Measurements from ENCODE around the gene SHROOM2.

Gene SHROOM2

DNA sequence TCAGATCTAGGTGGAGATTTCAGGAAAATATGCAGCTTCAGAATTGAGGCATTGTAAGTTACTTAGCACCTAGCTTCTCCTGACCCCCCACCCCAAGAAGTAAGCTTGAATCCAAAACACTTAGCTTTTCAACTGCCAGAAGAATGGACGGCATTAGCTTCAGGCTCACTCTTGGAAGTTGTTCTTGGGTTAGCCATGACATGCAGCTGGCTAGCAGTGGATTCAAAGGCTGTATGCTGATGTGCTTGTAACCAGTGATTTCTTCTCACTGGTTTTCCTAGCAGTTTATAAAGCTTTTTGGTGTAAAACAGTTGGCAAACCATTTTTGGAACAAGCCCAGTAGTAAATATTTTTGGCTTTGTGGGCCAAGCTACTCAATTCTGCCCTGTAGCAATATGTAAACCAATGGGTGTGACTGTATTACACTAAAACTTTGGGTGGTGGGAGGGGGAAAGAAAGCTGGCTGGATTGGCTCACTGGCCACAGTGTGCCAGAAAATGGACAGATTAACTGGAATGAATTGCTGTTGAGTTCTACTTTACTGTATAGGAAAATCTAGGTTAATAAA is 85.6 kb downstream of the SHROOM2 start:
- no peak for DNase-seq

DNA sequence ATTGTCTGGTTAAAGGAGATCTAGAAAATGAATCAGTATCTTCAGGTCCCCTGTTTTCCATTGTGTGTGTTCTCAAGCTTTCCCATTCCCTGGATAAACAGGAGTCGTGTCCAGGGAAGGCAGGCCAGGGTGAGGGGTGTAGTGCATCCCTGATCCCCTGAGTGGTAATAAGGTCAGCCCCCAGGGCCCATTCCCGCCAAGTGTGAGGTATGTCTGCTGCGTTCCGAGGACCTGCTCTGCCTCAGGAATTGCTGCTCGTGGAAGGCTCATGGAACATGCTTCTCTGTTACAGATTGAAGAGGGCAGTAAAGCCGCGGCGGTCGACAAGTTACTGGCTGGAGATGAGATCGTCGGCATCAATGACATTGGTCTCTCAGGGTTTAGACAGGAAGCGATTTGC is 87.1 kb downstream of the SHROOM2 start:
- no peak for DNase-seq

DNA sequence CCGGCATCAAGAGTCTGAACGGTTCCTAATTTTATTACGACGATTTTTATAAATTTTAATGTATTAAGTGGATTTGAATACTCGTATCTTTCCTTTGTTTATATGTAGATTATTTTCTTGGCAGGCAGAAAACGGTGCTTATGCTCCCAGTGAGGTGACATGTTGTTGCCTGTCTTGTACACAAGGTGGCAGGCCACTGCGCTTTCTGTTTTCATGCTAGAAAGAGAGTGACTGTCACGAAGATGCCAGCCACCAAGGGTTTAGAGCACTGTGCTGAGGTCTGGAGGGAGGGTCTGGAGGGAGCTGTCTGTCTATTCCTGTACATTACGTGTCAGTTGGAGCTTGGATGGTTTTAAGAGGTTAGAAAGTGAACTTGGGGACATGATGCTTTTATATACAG is 87.7 kb downstream of the SHROOM2 start:
- DNase-seq, result peak; percentile 60

DNA sequence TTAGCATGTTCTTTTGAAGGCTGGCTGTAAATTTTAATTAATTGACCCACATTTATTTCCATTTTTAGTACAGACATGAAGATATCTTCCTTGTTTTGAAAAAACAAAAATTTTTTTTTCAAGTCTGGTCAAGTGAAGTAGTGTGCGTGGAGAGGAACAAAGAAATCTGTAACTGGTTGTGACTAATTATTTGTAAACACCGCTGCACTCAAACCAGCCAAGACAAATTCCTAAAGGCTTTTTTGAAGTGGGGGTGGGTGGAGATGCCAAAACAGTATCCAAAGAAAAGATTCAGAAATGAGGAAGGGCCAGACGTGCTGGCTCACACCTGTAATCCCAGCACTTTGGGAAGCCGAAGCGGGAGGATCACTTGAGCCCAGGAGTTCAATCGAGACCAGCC is 88.3 kb downstream of the SHROOM2 start:
- no peak for DNase-seq

DNA sequence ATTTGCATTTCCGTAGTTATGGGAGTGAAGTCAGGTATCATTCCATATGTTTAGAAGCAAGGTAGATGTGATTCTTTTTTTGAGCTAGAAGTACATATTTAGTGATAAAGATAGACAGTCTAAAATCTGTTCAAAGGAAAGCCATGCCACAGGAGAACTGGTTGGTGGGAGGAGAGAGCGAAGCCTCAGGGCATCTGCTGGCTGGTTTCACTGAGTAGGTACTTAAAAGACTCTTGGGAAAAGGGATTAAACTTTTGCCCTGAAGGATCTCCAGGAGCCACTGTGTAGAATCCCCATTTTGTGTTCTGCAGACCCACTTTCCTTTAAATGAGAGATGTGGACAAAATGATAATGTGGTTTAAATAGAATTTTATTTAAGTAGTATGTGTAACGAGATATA is 89.6 kb downstream of the SHROOM2 start:
- DNase-seq, result no peak

DNA sequence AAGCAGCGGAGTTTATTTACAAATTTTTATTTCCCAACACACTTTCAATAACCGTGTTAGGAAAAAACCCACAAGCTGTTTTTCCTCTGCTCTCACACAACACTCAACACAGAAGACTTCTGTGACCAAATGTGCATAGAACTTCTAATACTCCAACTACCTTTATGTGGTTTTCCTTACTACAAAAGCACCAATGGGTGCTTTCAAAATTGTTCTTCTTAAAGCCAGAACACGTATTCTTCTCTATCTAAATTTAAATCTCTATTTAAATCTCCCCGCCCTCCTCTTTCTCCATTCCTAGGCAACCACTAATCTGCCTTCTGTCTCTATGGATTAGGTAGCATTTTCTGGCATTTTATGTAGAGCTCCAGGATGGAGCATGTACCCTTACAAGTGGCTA is 90.0 kb downstream of the SHROOM2 start:
- no peak for DNase-seq

DNA sequence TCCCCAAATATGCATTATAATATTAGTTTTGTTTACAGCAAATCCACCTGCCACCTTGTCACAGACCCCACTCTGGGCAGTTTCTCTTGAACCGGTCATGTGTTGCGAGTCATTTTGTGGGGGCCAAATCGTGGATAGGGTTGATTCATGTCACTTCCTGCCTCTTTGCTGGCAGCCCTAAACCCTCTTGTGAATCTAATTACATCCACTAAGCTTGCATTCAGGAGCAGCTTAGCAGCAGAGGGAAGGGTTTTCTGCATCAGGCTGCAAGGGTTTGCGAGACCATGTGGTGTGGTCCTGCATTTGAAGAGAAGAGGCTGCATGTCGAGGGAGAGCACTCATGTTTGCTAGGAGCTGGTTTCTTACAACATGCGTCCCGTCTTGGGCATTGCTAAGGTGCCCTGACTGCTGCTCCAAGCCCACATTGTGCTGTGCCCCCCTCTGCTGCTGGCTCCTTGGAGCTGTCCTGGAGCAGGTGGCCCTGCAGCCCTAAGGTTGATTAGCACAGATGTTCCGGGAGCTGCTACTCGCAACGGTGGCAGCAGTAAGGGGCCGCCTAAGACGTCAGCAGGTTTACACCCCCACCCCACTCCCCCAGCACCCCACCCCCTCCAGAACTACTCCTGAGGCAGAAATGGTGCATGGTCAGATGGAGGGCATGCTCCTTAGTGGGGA is 92.1 kb downstream of the SHROOM2 start:
- no peak for DNase-seq

DNA sequence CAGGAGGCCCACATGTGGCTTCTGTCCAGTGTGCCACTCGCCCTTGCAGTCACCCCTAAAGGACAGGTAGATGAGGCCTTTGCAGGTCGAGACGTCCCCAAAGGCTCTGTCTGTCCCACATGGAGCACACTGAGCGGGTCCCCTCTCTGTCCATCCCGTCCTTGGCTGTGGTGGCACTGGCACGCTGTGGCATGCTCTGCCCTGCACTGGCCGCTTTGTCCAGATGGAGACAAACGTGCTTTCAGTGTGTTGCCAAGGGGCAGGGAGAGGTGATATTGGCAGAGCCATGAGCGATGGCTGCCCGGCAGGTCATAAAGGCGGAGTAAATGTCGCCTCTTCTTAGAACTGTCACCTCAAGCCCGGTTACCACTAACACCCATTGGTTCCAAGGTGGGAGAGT is 94.0 kb downstream of the SHROOM2 start:
- no peak for DNase-seq

DNA sequence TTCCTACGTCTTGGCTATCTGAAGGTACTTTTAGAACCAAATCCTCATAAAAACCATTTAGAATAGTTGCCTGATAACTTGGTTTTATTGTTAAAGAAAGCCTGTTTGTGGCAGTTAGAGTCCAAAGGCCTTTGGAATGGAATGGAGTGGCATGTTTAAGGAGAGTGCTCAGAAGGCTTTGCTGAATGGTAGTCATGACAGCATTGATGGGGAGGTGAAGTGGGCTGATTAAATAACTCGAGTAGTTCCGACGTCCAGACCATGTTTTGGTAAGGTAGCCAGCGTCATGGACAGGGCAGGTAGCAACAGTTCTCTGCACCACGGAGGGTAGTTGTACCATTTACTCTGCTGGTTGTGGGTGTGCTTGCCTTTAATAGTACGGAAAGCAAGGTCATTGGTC is 94.6 kb downstream of the SHROOM2 start:
- DNase-seq, result no peak

DNA sequence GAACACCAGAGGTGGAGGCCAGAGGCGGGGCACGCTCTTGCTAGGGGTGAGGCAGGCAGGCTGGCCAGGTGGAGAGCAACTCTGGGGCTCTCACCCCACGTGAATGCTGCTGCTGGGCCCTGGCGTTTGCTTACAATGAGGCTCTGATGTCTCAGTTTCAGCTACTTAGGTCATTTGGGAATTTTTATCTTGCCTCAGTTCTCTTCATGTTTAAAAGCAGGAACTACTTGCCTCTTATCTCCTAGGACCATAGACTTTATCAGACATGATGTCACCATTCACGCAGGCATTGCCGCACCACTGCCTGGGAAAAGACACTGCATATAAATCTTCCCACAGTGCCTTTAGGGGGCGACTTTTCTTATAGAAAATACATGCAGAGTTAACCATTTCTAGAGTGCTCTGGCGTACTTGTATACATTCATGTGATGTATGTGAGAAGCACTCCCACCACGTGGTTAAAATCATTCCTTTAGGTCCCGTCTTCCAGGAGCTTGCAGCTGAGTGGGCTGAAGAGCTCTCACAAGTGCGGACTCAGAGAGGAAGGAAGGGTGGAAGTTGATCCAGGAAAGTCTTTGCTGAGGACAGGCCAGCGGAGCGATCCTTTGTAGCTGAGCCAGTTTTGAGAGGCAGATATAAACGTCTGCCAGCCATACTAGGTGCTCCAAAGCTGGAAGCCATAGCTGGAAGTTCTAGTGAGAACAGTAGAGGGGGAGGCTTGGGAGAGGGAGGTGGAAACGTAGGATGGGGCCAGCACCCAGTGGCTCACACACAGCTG is 96.6 kb downstream of the SHROOM2 start:
- no peak for DNase-seq

DNA sequence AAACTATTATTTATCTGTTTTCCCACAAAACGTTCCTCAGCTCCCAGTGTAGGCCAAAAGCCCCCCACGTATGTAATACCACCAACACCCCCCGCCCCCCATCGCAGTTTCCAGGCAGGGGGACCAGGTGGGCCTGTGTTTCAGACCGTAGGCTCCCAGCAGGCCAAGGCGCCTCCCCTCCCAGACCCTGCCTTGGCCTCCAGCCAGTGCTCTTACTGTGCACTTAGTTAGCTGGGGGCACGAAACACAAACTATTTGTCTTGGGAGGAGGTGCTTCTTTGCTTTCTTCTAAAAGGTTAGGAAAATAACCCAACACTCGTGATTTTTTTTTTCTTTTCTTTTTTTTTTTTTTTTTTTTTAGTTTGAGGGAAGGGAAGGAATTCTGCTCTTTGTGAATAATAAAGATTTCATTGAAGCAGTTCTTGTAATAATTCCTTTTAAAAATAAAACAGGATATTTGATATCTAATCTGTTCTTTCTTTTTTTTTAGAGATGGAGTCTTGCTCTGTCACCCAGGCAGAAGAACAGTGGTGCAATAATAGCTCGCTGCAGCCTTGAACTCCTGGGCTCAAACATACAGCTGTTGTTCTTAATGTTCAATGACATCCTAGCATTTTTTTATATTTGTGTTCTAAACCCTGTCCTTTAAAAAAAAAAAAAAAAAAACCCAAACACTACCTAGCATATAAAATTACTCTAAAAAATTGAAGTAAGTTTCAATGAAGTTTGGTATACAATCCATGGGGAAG is 98.0 kb downstream of the SHROOM2 start:
- DNase-seq, result no peak

DNA sequence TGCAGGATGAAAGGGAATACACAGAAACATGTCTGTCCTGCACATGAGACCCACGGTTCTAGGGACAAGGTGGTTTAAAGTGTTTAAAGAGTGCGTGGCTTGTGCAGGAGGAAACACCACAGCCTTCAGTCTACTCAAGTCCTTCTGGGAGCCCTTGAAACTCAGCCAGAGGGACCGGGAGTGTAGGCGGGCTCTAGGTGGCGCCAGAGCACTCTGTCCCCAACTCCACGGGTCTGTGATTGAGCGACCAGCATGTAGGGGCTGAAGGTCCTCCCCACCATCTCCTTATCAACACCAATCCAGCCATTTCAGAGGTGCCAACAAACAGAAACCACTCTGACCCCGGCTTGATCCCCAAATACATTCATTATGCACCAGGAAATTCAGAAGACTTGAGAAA is 98.9 kb downstream of the SHROOM2 start:
- DNase-seq, result peak; percentile 66

DNA sequence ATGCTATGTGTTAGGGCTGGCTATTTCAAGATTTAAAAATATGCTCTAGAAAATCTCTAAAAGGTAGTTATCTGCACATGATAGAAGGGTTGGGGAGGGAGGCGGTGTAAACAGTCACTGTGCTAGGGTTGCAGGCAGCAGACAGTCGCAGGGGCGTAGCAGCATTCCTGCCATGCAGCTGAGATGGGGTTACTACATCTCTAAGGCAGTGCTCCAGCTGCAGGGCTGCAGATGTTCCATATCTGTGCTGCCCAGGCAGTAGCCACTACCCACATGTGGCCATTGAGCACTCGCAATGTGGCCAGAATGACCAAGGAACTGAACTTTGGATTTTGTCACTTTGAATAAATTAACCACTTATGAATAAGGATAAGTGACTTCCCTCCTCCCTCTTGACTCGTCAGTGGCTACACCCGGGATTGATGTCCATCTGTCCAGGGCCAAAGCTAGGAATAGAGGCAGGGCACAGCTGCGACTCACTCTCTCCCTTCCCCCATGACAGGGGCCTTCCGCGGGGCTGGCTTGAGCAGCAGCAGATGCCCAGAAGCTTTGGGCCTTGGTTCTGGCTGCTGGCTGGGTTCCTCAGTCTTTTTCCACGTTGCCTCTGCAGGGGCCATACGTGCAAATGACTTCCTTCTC is 101.5 kb downstream of the SHROOM2 start:
- DNase-seq, result no peak

DNA sequence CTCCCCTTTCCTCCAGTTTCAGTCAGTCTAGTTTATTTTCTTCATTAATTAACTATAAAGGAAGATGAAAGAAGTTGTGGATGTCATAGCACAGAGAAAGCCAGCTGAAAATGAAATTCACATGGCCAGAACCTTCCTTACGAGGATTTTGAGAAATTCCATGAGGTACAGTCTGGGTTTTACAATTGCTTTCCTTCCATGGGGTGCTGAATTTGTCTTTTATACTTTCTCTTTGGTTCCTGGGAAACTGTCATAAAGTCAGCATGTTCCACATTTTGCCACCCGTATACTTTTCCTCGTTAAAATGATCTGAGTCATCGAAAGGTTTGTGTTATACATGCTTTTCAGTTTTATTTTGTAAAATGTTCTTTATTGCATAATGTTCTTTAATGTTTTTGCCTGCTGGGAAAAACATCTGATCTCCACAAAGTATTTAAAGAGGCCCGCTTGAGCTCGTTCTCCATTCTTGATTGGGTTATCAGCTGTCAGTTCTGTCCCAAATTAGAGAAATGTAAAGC is 102.8 kb downstream of the SHROOM2 start:
- DNase-seq, result no peak

DNA sequence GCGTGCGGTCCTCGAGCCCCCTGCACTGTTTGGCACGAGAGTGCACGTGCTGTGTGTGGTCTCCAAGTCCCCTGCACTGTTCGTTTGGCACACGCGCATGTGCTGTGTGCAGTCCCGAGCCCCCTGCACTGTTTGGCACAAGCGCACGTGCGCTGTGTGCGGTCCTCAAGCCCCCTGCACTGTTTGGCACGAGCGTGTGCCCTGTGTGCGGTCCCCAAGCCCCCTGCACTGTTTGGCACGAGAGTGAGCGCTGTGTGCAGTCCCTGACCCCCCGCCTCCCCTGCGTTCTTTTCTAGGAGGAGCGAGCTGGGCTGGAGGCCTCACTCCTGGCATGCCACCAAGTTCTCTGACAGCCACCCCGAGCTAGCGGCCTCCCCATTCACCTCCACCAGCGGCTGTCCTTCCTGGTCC is 104.5 kb downstream of the SHROOM2 start:
- DNase-seq, result no peak

DNA sequence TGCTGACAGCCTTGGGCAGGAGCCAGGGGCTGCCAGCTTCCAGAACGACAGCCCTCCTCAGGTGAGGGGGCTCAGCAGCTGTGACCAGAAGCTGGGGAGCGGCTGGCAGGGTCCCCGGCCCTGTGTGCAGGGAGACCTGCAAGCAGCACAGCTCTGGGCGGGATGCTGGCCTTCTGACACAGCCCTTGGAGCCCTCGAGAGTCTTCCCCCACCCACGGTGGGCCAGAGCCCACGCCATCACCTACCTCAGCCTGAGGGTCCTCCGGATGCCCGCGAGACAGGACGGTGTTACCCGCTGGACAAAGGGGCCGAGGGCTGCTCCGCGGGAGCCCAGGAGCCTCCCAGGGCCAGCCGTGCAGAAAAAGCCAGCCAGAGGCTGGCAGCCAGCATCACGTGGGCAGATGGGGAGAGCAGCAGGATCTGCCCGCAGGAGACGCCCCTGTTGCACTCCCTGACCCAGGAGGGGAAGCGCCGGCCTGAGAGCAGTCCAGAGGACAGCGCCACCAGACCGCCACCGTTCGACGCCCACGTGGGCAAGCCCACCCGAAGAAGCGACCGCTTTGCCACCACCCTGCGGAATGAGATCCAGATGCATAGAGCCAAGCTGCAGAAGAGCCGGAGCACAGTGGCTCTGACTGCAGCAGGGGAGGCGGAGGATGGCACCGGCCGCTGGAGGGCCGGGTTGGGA is 109.1 kb downstream of the SHROOM2 start:
- no peak for DNase-seq

DNA sequence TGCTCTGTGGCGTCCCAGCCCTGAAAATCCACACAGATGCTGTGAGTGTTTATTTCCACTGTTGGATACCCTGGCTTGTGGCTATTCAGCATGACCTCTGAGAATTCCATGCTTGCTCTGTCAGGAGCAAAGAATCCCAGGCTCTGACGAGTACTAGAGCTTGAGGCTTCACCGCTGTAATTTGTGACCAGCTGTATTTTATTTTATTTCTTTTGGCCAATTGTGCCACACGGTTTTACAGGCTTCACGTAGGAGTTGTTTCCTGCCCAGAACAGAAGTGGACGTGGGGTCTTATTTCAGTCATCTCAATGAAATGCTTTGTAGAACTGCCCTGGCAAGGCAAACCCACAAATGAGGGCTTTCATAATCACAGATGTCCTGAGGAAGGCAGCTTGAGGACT is 111.5 kb downstream of the SHROOM2 start:
- DNase-seq, result no peak

DNA sequence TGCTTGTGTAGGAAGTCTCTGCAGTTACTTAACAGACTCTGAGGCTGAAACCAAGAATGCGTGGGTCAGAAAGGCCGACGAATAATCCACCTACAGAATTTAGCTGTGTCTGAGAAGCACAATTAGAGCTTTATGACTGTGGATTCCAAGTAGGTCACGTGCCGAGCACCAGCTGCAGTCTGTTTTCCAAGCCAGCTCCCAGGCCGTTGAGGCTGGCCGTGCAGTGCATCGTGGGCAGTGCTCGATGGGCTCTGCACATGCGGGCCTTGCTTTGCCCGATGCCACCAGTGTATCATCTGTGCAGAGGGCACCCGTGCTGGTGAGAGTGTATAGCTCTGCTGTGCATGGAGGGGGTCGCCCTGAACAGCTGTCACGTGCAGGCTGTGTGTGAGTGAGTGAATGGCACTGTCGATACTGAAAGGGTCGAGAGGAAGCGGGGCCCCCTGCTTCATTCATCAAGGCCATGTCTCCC is 113.4 kb downstream of the SHROOM2 start:
- DNase-seq, result peak; percentile 18

DNA sequence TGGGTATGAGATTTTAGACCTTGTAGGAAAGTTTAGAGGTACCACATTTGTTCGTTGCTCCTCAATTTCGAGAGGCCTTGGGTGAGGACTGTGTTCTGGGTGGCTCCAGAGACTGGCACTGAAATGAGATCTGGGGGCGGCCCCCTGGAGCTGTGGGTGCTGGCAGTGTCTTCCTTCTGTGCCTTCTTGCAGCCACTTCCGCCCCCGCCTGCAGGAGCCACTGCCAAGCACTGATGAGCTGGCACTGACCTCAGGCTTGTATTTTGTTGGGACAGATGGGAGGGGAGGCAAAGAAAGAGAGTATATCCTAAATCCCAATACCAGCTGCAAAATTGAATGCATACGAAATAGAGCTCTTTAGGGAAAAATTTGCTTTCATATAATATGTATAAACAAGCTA is 116.4 kb downstream of the SHROOM2 start:
- no peak for DNase-seq

DNA sequence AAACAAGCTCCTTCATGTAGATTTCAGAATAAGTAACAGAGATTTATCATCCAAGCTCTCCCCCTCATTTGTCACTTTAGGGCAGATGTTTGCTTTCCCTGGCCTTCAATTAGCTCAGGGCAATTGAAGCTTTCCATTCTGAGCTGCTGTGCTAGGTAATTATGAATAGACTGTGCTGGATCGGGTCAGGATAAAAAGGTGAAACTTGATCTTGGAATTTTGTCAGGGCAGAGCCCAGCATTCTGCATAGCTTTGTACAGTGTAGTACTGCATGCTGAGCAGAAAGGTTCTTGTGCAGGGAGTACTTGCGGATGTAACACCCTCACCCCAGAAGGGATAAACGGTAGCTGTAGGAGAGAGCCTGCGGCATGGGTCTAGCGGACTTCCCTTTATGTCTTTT is 116.9 kb downstream of the SHROOM2 start:
- DNase-seq, result no peak

DNA sequence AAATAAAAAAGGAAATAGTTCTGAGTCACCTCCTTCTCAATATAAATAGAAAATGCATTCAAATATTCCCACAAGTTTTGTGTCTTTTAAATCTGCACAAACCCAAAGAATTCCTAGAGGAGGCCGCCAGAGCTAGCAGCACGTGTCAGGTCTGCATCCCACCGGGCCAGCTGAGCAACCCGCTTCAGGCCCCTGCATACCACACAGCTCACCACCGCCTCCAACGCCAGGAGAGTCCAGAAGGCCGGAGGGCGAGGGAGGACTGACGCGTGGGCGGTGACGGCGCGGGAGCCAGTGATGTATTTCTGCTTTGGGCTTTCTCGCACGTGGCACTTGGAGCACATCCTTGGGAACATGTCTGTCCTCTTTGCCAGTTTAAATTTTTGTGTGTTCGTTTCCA is 119.1 kb downstream of the SHROOM2 start:
- DNase-seq, result no peak

DNA sequence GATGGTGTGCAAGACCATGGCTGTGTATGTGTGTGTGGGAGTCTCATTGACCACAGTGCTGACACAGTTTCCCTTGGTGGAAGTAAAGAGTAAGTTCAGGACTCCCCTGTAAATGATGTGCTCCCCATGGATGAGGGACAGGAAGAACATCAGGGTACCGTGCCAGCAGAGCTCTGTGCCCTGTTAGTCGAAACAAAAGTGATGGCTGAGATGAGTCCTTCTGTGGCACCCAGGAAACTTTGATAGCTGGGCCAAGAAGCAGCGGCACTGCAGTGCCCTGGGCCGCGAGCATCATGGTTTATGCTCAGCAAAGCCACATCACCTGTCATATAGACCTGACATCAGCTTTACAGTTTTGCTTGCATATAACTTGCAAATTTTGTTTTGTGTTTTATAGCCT is 119.5 kb downstream of the SHROOM2 start:
- DNase-seq, result no peak
